ENCODE results near the gene SLC22A31.

Gene SLC22A31

GRCh38 chr16:89150090-89150835, 50.1 kb downstream of the SLC22A31 start:
- no peak overlapping the region for H3K4me3 ChIP-seq (replicated peaks; ENCODE audit: low read depth, low read length)
- no peak for DNase-seq (ENCODE audit: low read depth)
- no peak for TF ChIP-seq CTCF (IDR thresholded peaks at IDR 0.05; ENCODE audit: low read length, missing control alignments)

- H3K4me3 ChIP-seq (replicated peaks; ENCODE audit: low read depth, low read length): no peak overlapping the region
- no peak for DNase-seq (ENCODE audit: low read depth)
- no peak for TF ChIP-seq CTCF (IDR thresholded peaks at IDR 0.05; ENCODE audit: low read length, missing control alignments)
These were observed 51.0 kb downstream of the SLC22A31 start for GRCh38 chr16:89149386-89149785.

- DNase-seq (ENCODE audit: low read depth): no peak
- no peak for TF ChIP-seq CTCF (IDR thresholded peaks at IDR 0.05; ENCODE audit: low read length, missing control alignments)
- H3K4me3 ChIP-seq (replicated peaks; ENCODE audit: low read depth, low read length): no peak overlapping the region
These were observed 53.1 kb downstream of the SLC22A31 start for GRCh38 chr16:89147085-89147817.

- no peak for TF ChIP-seq CTCF (IDR thresholded peaks at IDR 0.05; ENCODE audit: low read length, missing control alignments)
- DNase-seq (ENCODE audit: low read depth): no peak
- no peak overlapping the region for H3K4me3 ChIP-seq (replicated peaks; ENCODE audit: low read depth, low read length)
These were observed 53.9 kb downstream of the SLC22A31 start for GRCh38 chr16:89146211-89147005.
